Measurements from ENCODE around the gene EIF5AL1.
"Not testable (repeated sequence)": the region's sequence is repeated elsewhere in the genome, so short reads cannot be mapped to it uniquely, and the experiment has no call there.

Gene EIF5AL1

DNA sequence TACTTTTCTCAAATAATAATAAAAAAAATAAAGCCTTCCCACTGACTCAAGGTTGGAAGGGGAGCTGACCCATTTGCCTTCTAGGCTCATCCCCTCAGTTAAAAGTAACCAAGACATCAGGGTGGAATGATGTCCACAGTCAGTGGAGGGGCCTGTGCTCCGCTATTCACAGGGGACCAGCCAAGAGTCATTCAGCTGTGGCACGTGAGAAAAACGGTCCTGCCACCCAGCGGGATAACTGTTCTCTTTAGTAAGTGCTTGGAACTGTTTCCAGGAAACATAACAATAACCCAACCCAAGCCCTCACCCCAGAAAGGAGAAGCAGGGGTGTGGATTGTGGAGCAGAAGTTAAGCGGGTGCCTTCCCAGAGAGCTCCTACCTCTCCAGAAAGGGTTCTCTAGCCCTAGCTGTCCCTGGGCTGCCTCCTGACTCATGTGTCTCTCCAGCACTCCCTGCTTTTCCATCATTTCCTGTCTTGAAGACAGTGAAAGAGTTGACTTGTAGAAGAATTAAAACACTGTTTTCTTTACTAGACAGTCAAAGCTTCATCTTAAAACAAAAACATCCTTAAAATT, 2.3 kb upstream of the EIF5AL1 start:
- not testable (repeated sequence) for H3K36me3 ChIP-seq (replicated peaks in 1 of 2; ENCODE audit: control insufficient read depth in 2 of 2, insufficient read depth in 2 of 2, low read length in 2 of 2); H2BK120ac ChIP-seq (ENCODE audit: low read depth, low read length); DNase-seq (ENCODE audit: low spot score); H3K27me3 ChIP-seq (ENCODE audit: control insufficient read depth in 3 of 3, insufficient read depth in 3 of 3, low read depth in 1 of 3, low read length in 3 of 3); H3K23ac ChIP-seq (ENCODE audit: low read depth, low read length, poor library complexity); H2BK5ac ChIP-seq (ENCODE audit: low read length); H4K8ac ChIP-seq (ENCODE audit: low read depth, low read length); H4K91ac ChIP-seq (ENCODE audit: low read depth, low read length, poor library complexity); H2BK12ac ChIP-seq (ENCODE audit: low read length); H3K27ac ChIP-seq (replicated peaks; ENCODE audit: low read length); H3K4me2 ChIP-seq (ENCODE audit: insufficient read depth, low read length, poor library complexity, severe bottlenecking); H3K9ac ChIP-seq (ENCODE audit: low read depth, low read length, poor library complexity); H3K18ac ChIP-seq (ENCODE audit: low read length); H3K9me3 ChIP-seq (replicated peaks in 1 of 2; ENCODE audit: control insufficient read depth in 2 of 2, insufficient read depth in 1 of 2, low read depth in 1 of 2, low read length in 2 of 2); H3K79me1 ChIP-seq (ENCODE audit: low read depth, low read length); H3K4me1 ChIP-seq (ENCODE audit: control insufficient read depth in 2 of 2, insufficient read depth in 1 of 2, low read depth in 1 of 2, low read length in 2 of 2); H3K4ac ChIP-seq (ENCODE audit: low read length); H2AFZ ChIP-seq (ENCODE audit: low read length); H2AK5ac ChIP-seq (ENCODE audit: low read depth, low read length); H3K14ac ChIP-seq (ENCODE audit: low read length); H2BK15ac ChIP-seq (ENCODE audit: low read length); H3K4me3 ChIP-seq (ENCODE audit: low read length in 2 of 2)
- no CpG with 5 or more reads among the region's 5 CpGs for WGBS, 2 donors (ENCODE audit: extremely low coverage in 2 of 2, insufficient read length in 2 of 2, insufficient replicate concordance in 1 of 2)

GRCh38 chr10:79516532-79517205, 4.3 kb downstream of the EIF5AL1 start:
- not testable (repeated sequence) for H4K91ac ChIP-seq (ENCODE audit: low read depth, low read length, poor library complexity); H3K23ac ChIP-seq (ENCODE audit: low read depth, low read length, poor library complexity); DNase-seq (ENCODE audit: low spot score); H3K4me3 ChIP-seq (ENCODE audit: low read length in 2 of 2); H2AFZ ChIP-seq (ENCODE audit: low read length); H2BK120ac ChIP-seq (ENCODE audit: low read depth, low read length); H3K79me1 ChIP-seq (ENCODE audit: low read depth, low read length); H3K4me1 ChIP-seq (ENCODE audit: control insufficient read depth in 2 of 2, insufficient read depth in 1 of 2, low read depth in 1 of 2, low read length in 2 of 2); H3K9me3 ChIP-seq (replicated peaks in 1 of 2; ENCODE audit: control insufficient read depth in 2 of 2, insufficient read depth in 1 of 2, low read depth in 1 of 2, low read length in 2 of 2); H3K36me3 ChIP-seq (replicated peaks in 1 of 2; ENCODE audit: control insufficient read depth in 2 of 2, insufficient read depth in 2 of 2, low read length in 2 of 2); H3K14ac ChIP-seq (ENCODE audit: low read length); H3K27ac ChIP-seq (replicated peaks; ENCODE audit: low read length); H3K18ac ChIP-seq (ENCODE audit: low read length); H3K9ac ChIP-seq (ENCODE audit: low read depth, low read length, poor library complexity); H3K27me3 ChIP-seq (ENCODE audit: control insufficient read depth in 3 of 3, insufficient read depth in 3 of 3, low read depth in 1 of 3, low read length in 3 of 3); H4K8ac ChIP-seq (ENCODE audit: low read depth, low read length); H2AK5ac ChIP-seq (ENCODE audit: low read depth, low read length); H2BK5ac ChIP-seq (ENCODE audit: low read length); H2BK15ac ChIP-seq (ENCODE audit: low read length); H2BK12ac ChIP-seq (ENCODE audit: low read length); H3K4me2 ChIP-seq (ENCODE audit: insufficient read depth, low read length, poor library complexity, severe bottlenecking); H3K4ac ChIP-seq (ENCODE audit: low read length)
- no CpG with 5 or more reads among the region's 7 CpGs for WGBS, 2 donors (ENCODE audit: extremely low coverage in 2 of 2, insufficient read length in 2 of 2, insufficient replicate concordance in 1 of 2)

DNA sequence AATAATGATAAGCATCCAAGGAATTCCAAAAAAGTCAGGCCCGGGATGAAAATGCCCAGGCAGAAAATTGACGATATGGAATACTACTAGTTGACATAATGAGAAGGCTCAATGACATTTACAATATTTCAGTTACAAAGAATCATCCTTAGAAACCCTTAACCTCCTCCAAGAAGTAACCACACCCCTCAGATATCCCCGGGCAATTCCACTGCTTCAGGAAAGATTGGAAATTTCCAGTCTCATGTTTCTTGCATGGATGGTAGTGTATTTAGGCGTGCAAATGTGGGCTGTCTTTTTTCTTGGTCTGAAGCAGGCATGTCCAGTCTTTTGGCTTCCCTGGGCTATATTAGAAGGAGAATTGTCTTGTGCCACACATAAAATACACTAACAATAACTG, 5.2 kb downstream of the EIF5AL1 start:
- not testable (repeated sequence) for H2AK5ac ChIP-seq (ENCODE audit: low read depth, low read length); H3K36me3 ChIP-seq (replicated peaks in 1 of 2; ENCODE audit: control insufficient read depth in 2 of 2, insufficient read depth in 2 of 2, low read length in 2 of 2); H3K4me3 ChIP-seq (ENCODE audit: low read length in 2 of 2); H2BK12ac ChIP-seq (ENCODE audit: low read length); H3K4me2 ChIP-seq (ENCODE audit: insufficient read depth, low read length, poor library complexity, severe bottlenecking); H3K9me3 ChIP-seq (replicated peaks in 1 of 2; ENCODE audit: control insufficient read depth in 2 of 2, insufficient read depth in 1 of 2, low read depth in 1 of 2, low read length in 2 of 2); H2BK120ac ChIP-seq (ENCODE audit: low read depth, low read length); H2AFZ ChIP-seq (ENCODE audit: low read length); H3K27me3 ChIP-seq (ENCODE audit: control insufficient read depth in 3 of 3, insufficient read depth in 3 of 3, low read depth in 1 of 3, low read length in 3 of 3); H3K4ac ChIP-seq (ENCODE audit: low read length); H3K79me1 ChIP-seq (ENCODE audit: low read depth, low read length); H4K8ac ChIP-seq (ENCODE audit: low read depth, low read length); H2BK15ac ChIP-seq (ENCODE audit: low read length); H3K4me1 ChIP-seq (ENCODE audit: control insufficient read depth in 2 of 2, insufficient read depth in 1 of 2, low read depth in 1 of 2, low read length in 2 of 2); H3K9ac ChIP-seq (ENCODE audit: low read depth, low read length, poor library complexity); H3K14ac ChIP-seq (ENCODE audit: low read length); H3K27ac ChIP-seq (replicated peaks; ENCODE audit: low read length); H4K91ac ChIP-seq (ENCODE audit: low read depth, low read length, poor library complexity); DNase-seq (ENCODE audit: low spot score); H2BK5ac ChIP-seq (ENCODE audit: low read length); H3K18ac ChIP-seq (ENCODE audit: low read length); H3K23ac ChIP-seq (ENCODE audit: low read depth, low read length, poor library complexity)
- WGBS, 2 donors (ENCODE audit: extremely low coverage in 2 of 2, insufficient read length in 2 of 2, insufficient replicate concordance in 1 of 2) = no CpG with 5 or more reads among the region's 4 CpGs

DNA sequence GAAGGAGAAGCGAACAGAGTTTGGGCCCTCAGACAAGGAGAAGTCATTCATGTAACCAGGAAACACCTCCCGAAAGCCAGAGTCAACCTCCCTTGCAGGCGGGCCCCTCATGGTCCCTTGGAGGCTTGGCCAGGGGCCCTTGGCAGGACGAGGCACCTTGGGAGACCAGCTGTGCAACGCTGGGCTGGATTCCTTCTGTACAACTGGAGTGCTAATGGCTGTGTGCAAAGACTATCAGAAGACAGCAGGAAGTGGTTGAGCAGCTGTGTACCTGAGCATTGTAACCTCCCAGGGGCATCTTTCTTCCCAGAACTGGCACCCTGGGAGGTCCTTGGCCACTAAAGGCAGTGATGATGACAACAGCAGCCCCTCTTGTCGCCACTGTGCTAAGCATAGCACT, 9.4 kb downstream of the EIF5AL1 start:
- no CpG with 5 or more reads among the region's 6 CpGs for WGBS, 2 donors (ENCODE audit: extremely low coverage in 2 of 2, insufficient read length in 2 of 2, insufficient replicate concordance in 1 of 2)
- H3K79me1 ChIP-seq (ENCODE audit: low read depth, low read length) = not testable (repeated sequence)

More for the DNA sequence above, 9.4 kb downstream of the EIF5AL1 start:
- H3K14ac ChIP-seq (ENCODE audit: low read length); H2BK5ac ChIP-seq (ENCODE audit: low read length); H2AFZ ChIP-seq (ENCODE audit: low read length); H3K9ac ChIP-seq (ENCODE audit: low read depth, low read length, poor library complexity); H3K4me1 ChIP-seq (ENCODE audit: control insufficient read depth in 2 of 2, insufficient read depth in 1 of 2, low read depth in 1 of 2, low read length in 2 of 2); H3K4me3 ChIP-seq (ENCODE audit: low read length in 2 of 2); H2AK5ac ChIP-seq (ENCODE audit: low read depth, low read length); H2BK15ac ChIP-seq (ENCODE audit: low read length); H3K36me3 ChIP-seq (replicated peaks in 1 of 2; ENCODE audit: control insufficient read depth in 2 of 2, insufficient read depth in 2 of 2, low read length in 2 of 2); H2BK120ac ChIP-seq (ENCODE audit: low read depth, low read length); H2BK12ac ChIP-seq (ENCODE audit: low read length); H3K18ac ChIP-seq (ENCODE audit: low read length); H3K4me2 ChIP-seq (ENCODE audit: insufficient read depth, low read length, poor library complexity, severe bottlenecking); H3K4ac ChIP-seq (ENCODE audit: low read length); H4K8ac ChIP-seq (ENCODE audit: low read depth, low read length); H3K27ac ChIP-seq (replicated peaks; ENCODE audit: low read length); DNase-seq (ENCODE audit: low spot score); H3K23ac ChIP-seq (ENCODE audit: low read depth, low read length, poor library complexity); H3K27me3 ChIP-seq (ENCODE audit: control insufficient read depth in 3 of 3, insufficient read depth in 3 of 3, low read depth in 1 of 3, low read length in 3 of 3); H3K9me3 ChIP-seq (replicated peaks in 1 of 2; ENCODE audit: control insufficient read depth in 2 of 2, insufficient read depth in 1 of 2, low read depth in 1 of 2, low read length in 2 of 2); H4K91ac ChIP-seq (ENCODE audit: low read depth, low read length, poor library complexity): not testable (repeated sequence)
